Skeletal muscle satellite cell (primary cell): ENCODE data around the gene NPAT. TPM values are rescaled to one million over a fixed set of nuclear protein-coding genes. Genes with fewer than 3 reads are reported as not detected.

ENCODE experiments used
- H3K27me3 ChIP-seq: 2 replicates; pipeline ENCODE4 v1.7.0; 2013; ENCODE audit warnings: low read length; ENCODE audit not compliant: control insufficient read depth, insufficient read depth
- H3K36me3 ChIP-seq: 2 replicates; pipeline ENCODE4 v1.7.0; 2013; ENCODE audit warnings: mild to moderate bottlenecking, control low read depth, low read length; ENCODE audit not compliant: insufficient read depth
- H3K4me1 ChIP-seq: 2 replicates; pipeline ENCODE4 v1.7.0; 2013; ENCODE audit warnings: low read length; ENCODE audit not compliant: control insufficient read depth, insufficient read depth
- H3K4me2 ChIP-seq: 2 replicates; pipeline ENCODE4 v1.7.0; 2013; ENCODE audit warnings: mild to moderate bottlenecking, low read length
- H3K4me3 ChIP-seq: 2 replicates; pipeline ENCODE4 v1.7.0; 2013; ENCODE audit warnings: low read length
- H3K9ac ChIP-seq: 2 replicates; pipeline ENCODE4 v1.7.0; 2013; ENCODE audit warnings: mild to moderate bottlenecking, low read depth, low read length, moderate library complexity
- H3K9me3 ChIP-seq: replicated peaks from 2 replicates; pipeline ENCODE4 v1.7.0; 2013; ENCODE audit warnings: mild to moderate bottlenecking, control low read depth, low read length
- total RNA-seq: library from RNA; depleted of rRNA; stranded (reverse); fragments of >200 nt; gene quantifications from 2 replicates; pipeline ENCODE4 v1.2.3, GENCODE V29; 2012; rRNA removed

The NPAT gene
- total RNA-seq = 9.6 and 9.9 TPM in 2 replicates

- Histone ChIP-seq H3K36me3 (peaks cover 3% of the 10 kb centered on the region), H3K4me2 (peak within 1 kb of the TSS; percentile 84), H3K9ac (peak within 1 kb of the TSS; percentile 92), H3K9me3 (no peaks in the 10 kb centered on the region), H3K4me1 (peaks cover 39% of the 10 kb centered on the region), H3K4me3 (peak within 1 kb of the TSS; percentile 94), H3K27me3 (no peaks in the 10 kb centered on the region)
Measured at GRCh38 chr11:108222574-108223347, at the start of gene NPAT, which contains the start of gene ATM. TSS of gene NPAT (minus strand) at chr11:108222638. CDS start at chr11:108222536, 102 bp downstream. TSS of gene ATM (plus strand) at chr11:108223067. CDS start at chr11:108227625, 4,558 bp downstream.

- no peaks in the 10 kb centered on the region for H3K27me3 ChIP-seq
- no peak overlapping the region for H3K9ac ChIP-seq
- H3K36me3 ChIP-seq = peaks cover 34% of the 10 kb centered on the region
- no peak overlapping the region for H3K4me3 ChIP-seq
- no peaks in the 10 kb centered on the region for H3K4me1 ChIP-seq
- no peak overlapping the region for H3K4me2 ChIP-seq
- no peaks in the 10 kb centered on the region for H3K9me3 ChIP-seq
Measured at GRCh38 chr11:108269583-108269982, 47.1 kb upstream of the NPAT start.

- Histone ChIP-seq H3K4me2 (no peak overlapping the region), H3K4me1 (no peaks in the 10 kb centered on the region), H3K4me3 (no peak overlapping the region), H3K27me3 (no peaks in the 10 kb centered on the region), H3K36me3 (peaks cover 50% of the 10 kb centered on the region), H3K9ac (no peak overlapping the region), H3K9me3 (no peaks in the 10 kb centered on the region)
Measured at GRCh38 chr11:108253176-108253575, 30.7 kb upstream of the NPAT start.

GRCh38 chr11:108246885-108247284 is 24.4 kb upstream of the NPAT start:
- H3K36me3 ChIP-seq = peaks cover 49% of the 10 kb centered on the region
- H3K4me2 ChIP-seq = no peak overlapping the region
- H3K4me3 ChIP-seq = no peak overlapping the region
- H3K9ac ChIP-seq = no peak overlapping the region
- H3K4me1 ChIP-seq = no peaks in the 10 kb centered on the region
- no peaks in the 10 kb centered on the region for H3K9me3 ChIP-seq
- H3K27me3 ChIP-seq = no peaks in the 10 kb centered on the region

GRCh38 chr11:108246308-108246707 is 23.9 kb upstream of the NPAT start:
- Histone ChIP-seq H3K9me3 (no peaks in the 10 kb centered on the region), H3K4me3 (no peak overlapping the region), H3K4me1 (no peaks in the 10 kb centered on the region), H3K27me3 (no peaks in the 10 kb centered on the region), H3K4me2 (no peak overlapping the region), H3K36me3 (peaks cover 43% of the 10 kb centered on the region), H3K9ac (no peak overlapping the region)

GRCh38 chr11:108242422-108242821 is 20.0 kb upstream of the NPAT start:
- Histone ChIP-seq H3K4me2 (no peak overlapping the region), H3K36me3 (peaks cover 37% of the 10 kb centered on the region), H3K4me1 (no peaks in the 10 kb centered on the region), H3K27me3 (no peaks in the 10 kb centered on the region), H3K9ac (no peak overlapping the region), H3K4me3 (no peak overlapping the region), H3K9me3 (no peaks in the 10 kb centered on the region)

- Histone ChIP-seq H3K27me3 (no peaks in the 10 kb centered on the region), H3K4me3 (no peak overlapping the region), H3K9me3 (no peaks in the 10 kb centered on the region), H3K36me3 (peaks cover 33% of the 10 kb centered on the region), H3K4me1 (no peaks in the 10 kb centered on the region), H3K4me2 (no peak overlapping the region), H3K9ac (no peak overlapping the region)
Measured at GRCh38 chr11:108241330-108242037, 19.0 kb upstream of the NPAT start.

- H3K4me1 ChIP-seq = no peaks in the 10 kb centered on the region
- H3K9me3 ChIP-seq = no peaks in the 10 kb centered on the region
- H3K4me3 ChIP-seq = no peak overlapping the region
- peaks cover 29% of the 10 kb centered on the region for H3K36me3 ChIP-seq
- H3K4me2 ChIP-seq = no peak overlapping the region
- no peaks in the 10 kb centered on the region for H3K27me3 ChIP-seq
- H3K9ac ChIP-seq = no peak overlapping the region
Measured at GRCh38 chr11:108239076-108239475, 16.6 kb upstream of the NPAT start.

GRCh38 chr11:108237058-108237481 is 14.6 kb upstream of the NPAT start:
- H3K4me2 ChIP-seq = no peak overlapping the region
- no peak overlapping the region for H3K9ac ChIP-seq
- no peaks in the 10 kb centered on the region for H3K9me3 ChIP-seq
- no peaks in the 10 kb centered on the region for H3K4me1 ChIP-seq
- no peaks in the 10 kb centered on the region for H3K27me3 ChIP-seq
- no peak overlapping the region for H3K4me3 ChIP-seq
- H3K36me3 ChIP-seq = peaks cover 30% of the 10 kb centered on the region

GRCh38 chr11:108235633-108236032 is 13.2 kb upstream of the NPAT start:
- Histone ChIP-seq H3K9ac (no peak overlapping the region), H3K27me3 (no peaks in the 10 kb centered on the region), H3K4me3 (no peak overlapping the region), H3K36me3 (peaks cover 35% of the 10 kb centered on the region), H3K4me1 (no peaks in the 10 kb centered on the region), H3K9me3 (no peaks in the 10 kb centered on the region), H3K4me2 (no peak overlapping the region)

- Histone ChIP-seq H3K9me3 (no peaks in the 10 kb centered on the region), H3K27me3 (no peaks in the 10 kb centered on the region), H3K9ac (no peak overlapping the region), H3K4me3 (no peak overlapping the region), H3K36me3 (peaks cover 37% of the 10 kb centered on the region), H3K4me2 (no peak overlapping the region), H3K4me1 (no peaks in the 10 kb centered on the region)
Measured at GRCh38 chr11:108235192-108235591, 12.8 kb upstream of the NPAT start.
